HepG2 (cell line): Measurements from ENCODE around the gene SLC6A8. TPM values are rescaled to one million over a fixed set of nuclear protein-coding genes. Genes with fewer than 3 reads are reported as not detected.

Experiments used
- AFF4 ChIP-seq: sonication (generic); formaldehyde crosslinking; IDR thresholded peaks from 2 replicates; pipeline ENCODE4 v1.4.0; 2020; ENCODE audit warnings: missing genetic modification reagents
- ATRX ChIP-seq: sonication (generic); formaldehyde crosslinking; IDR thresholded peaks from 2 replicates; pipeline ENCODE4 v1.4.0; 2020; ENCODE audit warnings: missing genetic modification reagents, borderline replicate concordance
- BRCA1 ChIP-seq: sonication (generic); formaldehyde crosslinking; IDR thresholded peaks from 2 replicates; pipeline ENCODE4 v1.4.0; 2020; ENCODE audit warnings: missing genetic modification reagents
- EEA1 ChIP-seq: sonication (generic); formaldehyde crosslinking; IDR thresholded peaks from 2 replicates; pipeline ENCODE4 v1.5.1; 2020; ENCODE audit warnings: mild to moderate bottlenecking, missing genetic modification reagents, borderline replicate concordance
- HOXD1 ChIP-seq: sonication (generic); formaldehyde crosslinking; IDR thresholded peaks from 2 replicates; pipeline ENCODE4 v1.5.0; 2020; ENCODE audit warnings: missing genetic modification reagents
- JDP2 ChIP-seq: sonication (generic); formaldehyde crosslinking; IDR thresholded peaks from 2 replicates; pipeline ENCODE4 v1.8.1; 2022; ENCODE audit warnings: missing genetic modification reagents, borderline replicate concordance
- MED1 ChIP-seq: sonication (generic); formaldehyde crosslinking; IDR thresholded peaks from 2 replicates; pipeline ENCODE4 v1.4.0; 2020; ENCODE audit warnings: missing genetic modification reagents
- MED13 ChIP-seq: sonication (generic); formaldehyde crosslinking; IDR thresholded peaks from 2 replicates; pipeline ENCODE4 v1.5.0; 2020; ENCODE audit warnings: missing genetic modification reagents
- NFE2 ChIP-seq: sonication (generic); formaldehyde crosslinking; IDR thresholded peaks from 2 replicates; pipeline ENCODE4 v1.4.0; 2020; ENCODE audit warnings: missing genetic modification reagents
- PREB ChIP-seq: sonication (generic); formaldehyde crosslinking; IDR thresholded peaks from 2 replicates; pipeline ENCODE4 v1.4.0; 2020; ENCODE audit warnings: missing genetic modification reagents
- RAD21 ChIP-seq: fragments of 450-650 bp; formaldehyde crosslinking; IDR thresholded peaks from 2 replicates; pipeline ENCODE4 v1.5.0; 2020; ENCODE audit warnings: mild to moderate bottlenecking
- REST ChIP-seq, 2 experiments: IDR thresholded peaks; 2 replicates each; pipeline ENCODE4 v1.6.1; 2011 to 2012; ENCODE audit warnings: low read length in 2 of 2, borderline replicate concordance in 1 of 2, low read depth in 1 of 2, mild to moderate bottlenecking in 1 of 2, moderate library complexity in 1 of 2
- TAF1 ChIP-seq: sonication (generic); formaldehyde crosslinking; IDR thresholded peaks from 2 replicates; pipeline ENCODE4 v1.4.0; 2020; ENCODE audit warnings: missing genetic modification reagents
- TEAD3 ChIP-seq: optimal IDR thresholded peaks from 2 replicates; pipeline ENCODE3; 2016; ENCODE audit warnings: borderline replicate concordance
- ZBTB38 ChIP-seq: sonication (generic); formaldehyde crosslinking; IDR thresholded peaks from 2 replicates; pipeline ENCODE4 v1.5.1; 2020; ENCODE audit warnings: mild to moderate bottlenecking, missing genetic modification reagents
- ZBTB8A ChIP-seq: sonication (generic); formaldehyde crosslinking; IDR thresholded peaks from 2 replicates; pipeline ENCODE4 v1.4.0; 2020; ENCODE audit warnings: mild to moderate bottlenecking, low read depth, missing genetic modification reagents, borderline replicate concordance
- ZFAT ChIP-seq: sonication (generic); formaldehyde crosslinking; conservative IDR thresholded peaks from 2 replicates; pipeline ENCODE4 v1.8.1; 2023; ENCODE audit warnings: missing genetic modification reagents, inconsistent platforms
- ZMYM4 ChIP-seq: sonication (generic); formaldehyde crosslinking; IDR thresholded peaks from 2 replicates; pipeline ENCODE4 v1.8.1; 2023; ENCODE audit warnings: mild to moderate bottlenecking, missing genetic modification reagents
- ZNF562 ChIP-seq: sonication (generic); formaldehyde crosslinking; IDR thresholded peaks from 2 replicates; pipeline ENCODE4 v1.8.0; 2022; ENCODE audit warnings: missing genetic modification reagents, borderline replicate concordance
- polyA plus RNA-seq, 8 experiments: library from polyadenylated mRNA; depleted of rRNA in 3 of 8; stranded (reverse) in 7 of 8; unstranded in 1 of 8; fragments of >200 nt; fragmentation: Illumina TruSeq in 4 of 8; extraction: Trizol in 4 of 8; gene quantifications; 2 replicates each; pipeline versions ENCODE4 v1.2.1 to v1.2.3, GENCODE V29; 2011 to 2016; ENCODE audit warnings: low read depth in 4 of 8, missing spikeins in 1 of 8, mixed read lengths in 1 of 8; ENCODE audit not compliant: insufficient read depth in 1 of 8
- total RNA-seq, 5 experiments: library from RNA; depleted of rRNA; stranded (reverse); fragments of >200 nt; fragmentation: Illumina TruSeq; extraction: Trizol; gene quantifications; 2 replicates each; pipeline ENCODE4 v1.2.3, GENCODE V29; 2016; ENCODE audit warnings: low read depth in 1 of 5

Gene SLC6A8
- total and polyA plus RNA-seq, 2 of the 13 experiments (the other 11 are each of a cell fraction or from before 2014, with no cell fraction given) = 13.9 to 176 TPM

- TF ChIP-seq ATRX (CRISPR knock-in tag) = no peak
- 0 out of 2 replicates have a peak, but pooled peaks have one; percentile 18 for TF ChIP-seq MED13
- TF ChIP-seq TAF1 (CRISPR knock-in tag) = peak; percentile 53; the same call in 1 of the 2 replicates
- TF ChIP-seq ZBTB38 (CRISPR knock-in tag) = peak; percentile 28; the same call in 1 of the 2 replicates
- no peak for TF ChIP-seq BRCA1 (CRISPR knock-in tag)
- peak; percentile 52; the same call in 1 of the 2 replicates for TF ChIP-seq MED1 (CRISPR knock-in tag)
- TF ChIP-seq JDP2 = no peak
- no peak for TF ChIP-seq ZFAT (CRISPR knock-in tag)
- no peak for TF ChIP-seq NFE2 (CRISPR knock-in tag)
- no peak for TF ChIP-seq PREB
- TF ChIP-seq HOXD1 (CRISPR knock-in tag) = 0 out of 2 replicates have a peak, but pooled peaks have one; percentile 32
- TF ChIP-seq AFF4 (CRISPR knock-in tag) = 0 out of 2 replicates have a peak, but pooled peaks have one; percentile 82
- TF ChIP-seq ZMYM4 (CRISPR knock-in tag) = no peak
- TF ChIP-seq REST (IDR thresholded peaks at IDR 0.05; ENCODE audit: borderline replicate concordance in 1 of 2, low read depth in 1 of 2, low read length in 2 of 2) = peak in 1 of 2 experiments; percentile 6; a peak in 1 of 4 replicates
- TF ChIP-seq RAD21 (CRISPR knock-in tag) = peak; percentile 40; the same call in 1 of the 2 replicates
- no peak for TF ChIP-seq ZNF562 (CRISPR knock-in tag)
- TF ChIP-seq ZBTB8A = no peak
- no peak for TF ChIP-seq EEA1
- TF ChIP-seq TEAD3 (CRISPR knock-in tag) = peak; percentile 34
Observed at GRCh38 chrX:153644356-153645125, 43.2 kb upstream of the SLC6A8 start (continued).
